T-helper 1 cell treated with Interleukin-12 subunit alpha and Interleukin-12 subunit beta and Interleukin-4 antibody, amounts not matched to agents 30 μg/mL and 1 μg/mL, for 36 hours (primary cell): ENCODE measurements around the gene LRRC32.
"Not testable (repeated sequence)": the region's sequence is repeated elsewhere in the genome, so short reads cannot be mapped to it uniquely, and the experiment has no call there.

ENCODE experiments used
- H3K27ac Mint-ChIP-seq: one replicate; pipeline ENCODE4 v1.8.0; 2021; ENCODE audit warnings: mild to moderate bottlenecking, mixed read lengths
- H3K27me3 Mint-ChIP-seq: one replicate; pipeline ENCODE4 v1.8.0; 2021; ENCODE audit warnings: low read depth, mixed read lengths
- H3K36me3 Mint-ChIP-seq: one replicate; pipeline ENCODE4 v1.8.0; 2021; ENCODE audit warnings: low read depth, mixed read lengths
- H3K4me1 Mint-ChIP-seq: one replicate; pipeline ENCODE4 v1.8.0; 2021; ENCODE audit warnings: low read depth, mixed read lengths
- H3K4me3 Mint-ChIP-seq: one replicate; pipeline ENCODE4 v1.8.0; 2021; ENCODE audit warnings: mild to moderate bottlenecking, moderate library complexity, mixed read lengths
- H3K9me3 Mint-ChIP-seq: one replicate; pipeline ENCODE4 v1.8.0; 2021; ENCODE audit warnings: mixed read lengths

LRRC32 gene

GRCh38 chr11:76620489-76620888 lies 50.1 kb downstream of the LRRC32 start:
- Mint-ChIP-seq H3K4me1 (peaks cover 3% of the 10 kb centered on the region), H3K9me3 (peaks cover 11% of the 10 kb centered on the region), H3K27ac (no peak overlapping the region), H3K27me3 (peaks cover 16% of the 10 kb centered on the region), H3K36me3 (peaks cover 3% of the 10 kb centered on the region), H3K4me3 (no peak overlapping the region)

GRCh38 chr11:76619801-76620200 lies 50.7 kb downstream of the LRRC32 start:
- H3K36me3 Mint-ChIP-seq, H3K4me1 Mint-ChIP-seq, H3K9me3 Mint-ChIP-seq, H3K27ac Mint-ChIP-seq, H3K4me3 Mint-ChIP-seq: not testable (repeated sequence)
- H3K27me3 Mint-ChIP-seq = peaks cover 12% of the 10 kb centered on the region

- Mint-ChIP-seq H3K9me3 (peaks cover 6% of the 10 kb centered on the region), H3K4me1 (no peaks in the 10 kb centered on the region), H3K27me3 (peaks cover 12% of the 10 kb centered on the region), H3K4me3 (no peak overlapping the region), H3K36me3 (no peaks in the 10 kb centered on the region), H3K27ac (no peak overlapping the region)
Measured at GRCh38 chr11:76617553-76618265, 52.8 kb downstream of the LRRC32 start.

- Mint-ChIP-seq H3K27ac (no peak overlapping the region), H3K36me3 (no peaks in the 10 kb centered on the region), H3K9me3 (peaks cover 6% of the 10 kb centered on the region), H3K27me3 (peaks cover 8% of the 10 kb centered on the region), H3K4me3 (no peak overlapping the region), H3K4me1 (no peaks in the 10 kb centered on the region)
Measured at GRCh38 chr11:76616676-76617552, 53.6 kb downstream of the LRRC32 start.

- Mint-ChIP-seq H3K4me1 (no peaks in the 10 kb centered on the region), H3K36me3 (no peaks in the 10 kb centered on the region), H3K27me3 (peaks cover 13% of the 10 kb centered on the region), H3K27ac (no peak overlapping the region), H3K4me3 (no peak overlapping the region), H3K9me3 (peaks cover 6% of the 10 kb centered on the region)
Measured at GRCh38 chr11:76615950-76616349, 54.6 kb downstream of the LRRC32 start.

DNA sequence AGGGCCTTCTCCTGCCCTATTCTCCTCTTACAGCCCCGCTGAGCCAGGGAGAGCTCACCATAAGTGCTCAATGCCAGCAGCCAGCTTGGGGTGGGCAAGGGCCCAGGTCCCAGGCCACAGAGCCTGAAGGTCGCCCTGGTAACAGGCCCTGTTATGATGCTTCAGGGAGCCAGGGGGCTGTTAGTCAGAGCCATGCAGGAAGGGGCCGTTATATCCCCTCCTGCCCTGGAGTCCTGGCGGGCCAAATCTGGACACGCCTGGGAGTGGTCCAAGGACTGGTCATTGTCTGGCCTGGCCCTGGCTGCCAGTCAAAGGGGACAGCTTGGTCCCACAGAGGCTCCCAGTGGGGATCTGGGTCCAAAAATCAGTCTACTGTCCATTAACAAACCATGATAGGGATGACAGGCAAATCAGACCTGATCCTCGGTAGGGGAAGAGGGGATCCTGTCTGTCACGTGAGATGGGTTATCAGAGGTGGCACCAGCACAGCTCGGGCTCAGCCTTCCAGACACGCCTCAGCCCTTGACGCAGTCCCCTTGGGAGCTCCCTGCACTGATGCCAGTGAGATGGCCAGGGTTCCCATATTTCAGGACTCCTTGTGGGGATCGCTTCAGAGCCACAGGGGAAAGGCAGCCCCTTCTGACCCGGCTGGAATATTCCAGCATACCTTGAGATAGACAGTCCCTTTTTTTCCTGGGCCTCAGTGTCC lies 55.9 kb downstream of the LRRC32 start:
- H3K4me1 Mint-ChIP-seq = no peaks in the 10 kb centered on the region
- H3K9me3 Mint-ChIP-seq = peaks cover 6% of the 10 kb centered on the region
- no peak overlapping the region for H3K27ac Mint-ChIP-seq
- no peaks in the 10 kb centered on the region for H3K36me3 Mint-ChIP-seq
- no peak overlapping the region for H3K4me3 Mint-ChIP-seq
- H3K27me3 Mint-ChIP-seq = peaks cover 13% of the 10 kb centered on the region

DNA sequence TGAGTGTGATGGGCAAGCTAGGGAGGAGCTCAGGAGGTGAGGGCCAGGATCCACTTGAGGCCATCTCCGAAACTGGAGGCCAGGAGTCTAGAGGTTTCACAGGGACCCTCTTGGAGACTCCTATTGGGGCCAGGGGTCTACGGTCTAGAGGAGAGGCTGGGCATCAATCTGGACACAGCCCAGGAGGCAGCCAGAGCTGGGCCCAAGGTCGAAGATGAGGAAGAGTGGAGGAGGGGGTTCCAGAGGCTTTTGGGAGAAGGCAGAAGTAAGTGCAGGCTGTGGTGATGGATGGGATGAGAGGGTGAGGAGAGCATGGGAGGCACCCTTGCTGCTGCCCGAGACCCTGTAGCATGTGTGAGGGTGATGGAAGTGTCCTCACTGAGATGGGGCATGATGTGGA lies 56.6 kb downstream of the LRRC32 start:
- no peak overlapping the region for H3K4me3 Mint-ChIP-seq
- no peaks in the 10 kb centered on the region for H3K36me3 Mint-ChIP-seq
- peaks cover 6% of the 10 kb centered on the region for H3K9me3 Mint-ChIP-seq
- no peak overlapping the region for H3K27ac Mint-ChIP-seq
- peaks cover 13% of the 10 kb centered on the region for H3K27me3 Mint-ChIP-seq
- no peaks in the 10 kb centered on the region for H3K4me1 Mint-ChIP-seq

DNA sequence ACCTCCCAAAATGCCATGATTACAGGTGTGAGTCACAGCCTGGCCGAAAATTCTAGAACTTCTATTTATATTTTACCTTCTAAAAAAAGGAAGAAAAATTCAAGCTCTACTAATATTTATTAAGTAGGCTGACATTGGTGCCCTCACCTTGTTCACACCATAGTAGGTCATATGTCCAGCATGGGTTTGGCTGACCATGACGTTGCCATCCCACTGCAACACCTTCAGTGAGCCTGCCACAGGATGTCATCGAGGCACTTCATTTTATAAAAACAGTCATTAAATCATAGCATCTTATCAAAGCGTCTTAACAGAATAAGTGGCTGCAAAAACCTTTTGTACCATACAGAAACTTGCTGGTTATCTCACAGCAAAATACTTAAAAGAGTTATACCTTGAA lies 58.3 kb downstream of the LRRC32 start:
- Mint-ChIP-seq H3K36me3 (no peaks in the 10 kb centered on the region), H3K27me3 (peaks cover 13% of the 10 kb centered on the region), H3K9me3 (no peaks in the 10 kb centered on the region), H3K4me1 (no peaks in the 10 kb centered on the region), H3K27ac (no peak overlapping the region), H3K4me3 (no peak overlapping the region)

DNA sequence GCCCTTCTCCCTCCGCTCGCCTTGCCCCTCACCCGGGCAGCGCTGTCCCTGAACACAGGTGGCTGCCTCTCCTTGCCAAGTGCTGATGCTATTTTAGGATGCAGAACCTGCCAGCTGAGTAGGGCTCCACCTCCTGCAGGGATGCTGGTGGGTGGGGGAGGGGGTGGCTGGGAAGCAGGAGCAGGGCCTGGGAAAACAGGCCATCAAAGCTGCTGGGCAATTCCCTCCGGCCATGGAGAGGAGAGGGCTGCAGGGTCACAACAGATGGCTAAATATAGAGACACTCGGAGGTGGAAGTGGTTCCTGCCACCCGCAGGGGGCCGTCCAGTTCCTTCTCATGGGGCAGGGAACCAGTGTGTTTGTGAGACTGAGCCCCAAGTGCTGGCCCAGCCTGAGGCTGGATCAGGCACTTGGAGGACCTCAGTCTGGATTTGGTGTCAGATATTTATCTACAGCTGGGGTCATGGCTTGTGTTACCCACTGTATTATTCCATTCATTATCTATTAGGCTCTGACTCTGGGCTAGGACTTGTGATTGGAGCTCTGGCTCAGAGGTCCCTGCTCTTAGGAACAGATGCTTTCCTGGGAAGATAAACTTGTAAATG lies 59.6 kb downstream of the LRRC32 start:
- H3K27me3 Mint-ChIP-seq = peaks cover 4% of the 10 kb centered on the region
- H3K27ac Mint-ChIP-seq = no peak overlapping the region
- no peak overlapping the region for H3K4me3 Mint-ChIP-seq
- H3K9me3 Mint-ChIP-seq = no peaks in the 10 kb centered on the region
- H3K36me3 Mint-ChIP-seq = no peaks in the 10 kb centered on the region
- H3K4me1 Mint-ChIP-seq = no peaks in the 10 kb centered on the region

GRCh38 chr11:76610371-76610770 lies 60.2 kb downstream of the LRRC32 start:
- H3K4me3 Mint-ChIP-seq = no peak overlapping the region
- no peaks in the 10 kb centered on the region for H3K4me1 Mint-ChIP-seq
- H3K9me3 Mint-ChIP-seq = no peaks in the 10 kb centered on the region
- no peak overlapping the region for H3K27ac Mint-ChIP-seq
- no peaks in the 10 kb centered on the region for H3K36me3 Mint-ChIP-seq
- peaks cover 4% of the 10 kb centered on the region for H3K27me3 Mint-ChIP-seq

- H3K27ac Mint-ChIP-seq = no peak overlapping the region
- no peak overlapping the region for H3K4me3 Mint-ChIP-seq
- H3K4me1 Mint-ChIP-seq = no peaks in the 10 kb centered on the region
- peaks cover 4% of the 10 kb centered on the region for H3K27me3 Mint-ChIP-seq
- no peaks in the 10 kb centered on the region for H3K9me3 Mint-ChIP-seq
- no peaks in the 10 kb centered on the region for H3K36me3 Mint-ChIP-seq
Measured at GRCh38 chr11:76609736-76610370, 60.7 kb downstream of the LRRC32 start.

DNA sequence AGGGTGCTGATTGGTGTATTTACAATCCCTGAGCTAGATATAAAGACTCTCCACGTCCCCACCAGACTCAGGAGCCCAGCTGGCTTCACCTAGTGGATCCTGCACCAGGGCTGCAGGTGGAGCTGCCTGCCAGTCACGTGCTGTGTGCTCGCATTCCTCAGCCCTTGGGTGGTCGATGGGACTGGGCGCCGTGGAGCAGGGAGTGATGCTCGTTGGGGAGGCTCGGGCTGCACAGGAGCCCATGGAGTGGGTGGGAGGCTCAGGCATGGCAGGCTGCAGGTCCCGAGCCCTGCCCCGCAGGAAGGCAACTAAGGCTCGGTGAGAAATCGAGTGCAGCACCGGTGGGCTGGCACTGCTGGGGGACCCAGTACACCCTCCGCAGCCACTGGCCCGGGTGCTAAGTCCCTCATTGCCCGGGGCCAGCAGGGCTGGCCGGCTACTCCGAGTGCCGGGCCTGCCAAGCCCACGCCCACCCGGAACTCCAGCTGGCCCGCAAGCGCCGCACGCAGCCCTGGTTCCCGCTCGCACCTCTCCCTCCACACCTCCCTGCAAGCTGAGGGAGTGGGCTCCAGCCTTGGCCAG lies 61.6 kb downstream of the LRRC32 start:
- not testable (repeated sequence) for H3K4me1 Mint-ChIP-seq, H3K36me3 Mint-ChIP-seq, H3K4me3 Mint-ChIP-seq, H3K27me3 Mint-ChIP-seq, H3K27ac Mint-ChIP-seq, H3K9me3 Mint-ChIP-seq

DNA sequence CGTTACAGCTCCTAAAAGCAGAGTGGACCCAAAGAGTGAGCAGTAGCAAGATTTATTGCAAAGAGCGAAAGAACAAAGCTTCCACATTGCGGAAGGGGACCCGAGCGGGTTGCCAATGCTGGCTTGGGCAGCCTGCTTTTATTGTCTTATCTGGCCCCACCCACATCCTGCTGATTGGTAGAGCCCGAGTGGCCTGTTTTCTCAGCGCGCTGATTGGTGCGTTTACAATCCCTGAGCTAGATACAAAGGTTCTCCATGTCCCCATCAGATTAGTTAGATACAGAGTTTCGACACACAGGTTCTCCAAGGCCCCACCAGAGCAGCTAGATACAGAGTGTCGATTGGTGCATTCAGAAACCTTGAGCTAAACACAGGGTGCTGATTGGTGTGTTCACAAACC lies 62.3 kb downstream of the LRRC32 start:
- not testable (repeated sequence) for H3K9me3 Mint-ChIP-seq

More for the DNA sequence above, 62.3 kb downstream of the LRRC32 start:
- not testable (repeated sequence) for H3K4me3 Mint-ChIP-seq, H3K36me3 Mint-ChIP-seq, H3K27me3 Mint-ChIP-seq, H3K4me1 Mint-ChIP-seq, H3K27ac Mint-ChIP-seq
